Measurements from ENCODE around the gene DNAJC5G. TPM values are rescaled to one million over a fixed set of nuclear protein-coding genes. Genes with fewer than 3 reads are reported as not detected.

DNAJC5G gene
- total RNA-seq, 4 donors from 2014 or later: not detected

DNA sequence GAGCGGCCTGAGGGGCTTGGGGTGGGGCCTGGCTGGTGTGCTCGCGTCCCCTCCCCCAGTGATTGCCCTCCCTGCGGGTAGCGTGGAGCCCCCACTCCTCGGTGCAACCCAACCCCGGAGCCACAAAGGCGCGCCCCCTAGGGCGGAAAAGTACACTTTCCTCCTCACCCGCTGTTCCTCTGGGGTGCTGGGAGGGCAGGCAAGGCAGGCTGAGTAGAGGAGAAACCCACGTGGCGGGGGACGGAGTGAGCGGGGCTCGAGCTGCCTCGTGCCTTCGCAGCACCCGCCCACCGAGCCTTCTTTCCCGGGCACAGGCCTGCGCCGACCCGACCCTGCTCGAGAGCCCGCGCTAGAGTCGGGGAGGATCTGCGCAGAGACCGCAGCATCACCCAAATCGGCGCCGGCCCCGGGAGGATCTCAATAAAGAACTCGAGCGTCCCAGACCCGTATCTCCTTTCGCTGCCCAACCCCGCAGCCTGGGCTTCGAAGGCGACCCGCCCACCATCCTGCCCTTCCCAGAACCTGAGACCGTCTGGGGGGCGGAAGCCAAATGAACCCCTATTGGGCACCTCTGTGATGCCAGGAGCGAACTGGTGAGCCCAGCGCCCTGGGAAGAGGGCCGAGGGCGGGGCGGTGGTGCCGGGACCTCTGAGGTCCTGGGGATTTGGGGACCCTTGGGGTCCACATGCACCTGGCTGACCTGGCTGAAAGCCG, 31.5 kb downstream of the DNAJC5G start:
- no peak for DNase-seq (ENCODE audit: low spot score in 2 of 2)
- 0% methylated on average over 4 of the region's 51 CpGs for WGBS
- Histone ChIP-seq H3K9me3 (no peaks in the 10 kb centered on the region), H3K4me3 (peak overlapping the region; percentile 18), H3K4me1 (peaks cover 24% of the 10 kb centered on the region), H3K36me3 (peaks cover 12% of the 10 kb centered on the region), H3K27ac (no peak overlapping the region), H3K27me3 (peaks cover 46% of the 10 kb centered on the region)
- no peak for TF ChIP-seq CTCF (IDR thresholded peaks at IDR 0.05)
- no peak for TF ChIP-seq POLR2AphosphoS5 (IDR thresholded peaks at IDR 0.05)

- TF ChIP-seq POLR2A (IDR thresholded peaks at IDR 0.05): no peak
- no peak for TF ChIP-seq CTCF (IDR thresholded peaks at IDR 0.05)
- TF ChIP-seq POLR2AphosphoS5 (IDR thresholded peaks at IDR 0.05): no peak
- no peak for TF ChIP-seq EP300 (IDR thresholded peaks at IDR 0.05)
- H3K27me3 ChIP-seq: peaks cover 46% of the 10 kb centered on the region
- WGBS: 18% methylated on average over 6 of the region's 14 CpGs
These were observed 32.0 kb downstream of the DNAJC5G start for GRCh38 chr2:27307287-27307544.

GRCh38 chr2:27307545-27308358, 32.5 kb downstream of the DNAJC5G start:
- H3K27ac ChIP-seq: no peak overlapping the region
- H3K36me3 ChIP-seq: peaks cover 19% of the 10 kb centered on the region
- peaks cover 46% of the 10 kb centered on the region for H3K27me3 ChIP-seq
- no peak for TF ChIP-seq POLR2A (IDR thresholded peaks at IDR 0.05)
- no peak for TF ChIP-seq POLR2AphosphoS5 (IDR thresholded peaks at IDR 0.05)
- no peak for TF ChIP-seq EP300 (IDR thresholded peaks at IDR 0.05)
- no peak for TF ChIP-seq CTCF (IDR thresholded peaks at IDR 0.05)
- no peaks in the 10 kb centered on the region for H3K9me3 ChIP-seq
- no peak overlapping the region for H3K4me3 ChIP-seq
- DNase-seq (ENCODE audit: low spot score in 2 of 2): no peak
- whole genome bisulfite sequencing: 6% methylated on average over 44 of the region's 75 CpGs
- peaks cover 24% of the 10 kb centered on the region for H3K4me1 ChIP-seq

More at GRCh38 chr2:27307287-27307544, 32.0 kb downstream of the DNAJC5G start:
- peaks cover 17% of the 10 kb centered on the region for H3K36me3 ChIP-seq
- peaks cover 24% of the 10 kb centered on the region for H3K4me1 ChIP-seq
- no peak overlapping the region for H3K27ac ChIP-seq
- no peak for DNase-seq (ENCODE audit: low spot score in 2 of 2)
- H3K9me3 ChIP-seq: no peaks in the 10 kb centered on the region
- H3K4me3 ChIP-seq: no peak overlapping the region

DNA sequence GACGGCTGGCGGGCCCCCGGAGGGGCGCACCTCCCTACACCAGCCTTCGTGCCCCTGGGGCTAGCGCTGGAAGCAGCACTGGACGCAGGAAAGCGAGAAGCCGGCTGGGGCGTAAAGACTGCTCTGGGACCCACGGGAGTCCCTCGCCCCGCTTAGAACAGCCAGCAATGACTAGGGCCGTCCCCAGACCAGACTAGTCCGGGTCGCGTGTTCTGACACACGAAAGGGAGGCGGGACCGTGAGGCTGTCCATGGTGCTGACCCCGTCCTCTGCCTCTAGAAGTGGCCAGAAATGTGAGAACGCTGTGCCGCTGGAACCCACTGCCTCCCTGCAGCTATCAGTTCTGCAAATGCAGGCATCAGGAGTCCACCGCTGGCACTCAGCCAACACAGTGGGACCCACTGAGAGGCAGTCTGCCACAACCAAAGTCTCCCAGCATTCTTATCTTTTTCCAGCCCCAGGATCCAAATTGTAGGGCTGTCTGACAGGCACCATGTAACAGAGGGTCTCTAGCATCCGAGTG, 33.2 kb downstream of the DNAJC5G start, which contains the start of gene UCN:
TSS of gene UCN (minus strand) at position 87 of the 523 bp plus-strand sequence. CDS start 550 bp downstream, outside the sequence.
- H3K27me3 ChIP-seq: peaks cover 46% of the 10 kb centered on the region
- TF ChIP-seq POLR2AphosphoS5 (IDR thresholded peaks at IDR 0.05) (no peak), EP300 (IDR thresholded peaks at IDR 0.05) (no peak), CTCF (IDR thresholded peaks at IDR 0.05) (no peak), POLR2A (IDR thresholded peaks at IDR 0.05) (no peak)
- H3K4me1 ChIP-seq: peaks cover 18% of the 10 kb centered on the region
- no peak for DNase-seq (ENCODE audit: low spot score in 2 of 2)
- peaks cover 19% of the 10 kb centered on the region for H3K36me3 ChIP-seq
- 43% methylated on average over 5 of the region's 25 CpGs for WGBS
- H3K4me3 ChIP-seq: no peak within 1 kb of the TSS
- no peak within 1 kb of the TSS for H3K27ac ChIP-seq
- no peaks in the 10 kb centered on the region for H3K9me3 ChIP-seq

GRCh38 chr2:27309651-27310050, 34.4 kb downstream of the DNAJC5G start:
- no peak for TF ChIP-seq POLR2A (IDR thresholded peaks at IDR 0.05)
- TF ChIP-seq CTCF (IDR thresholded peaks at IDR 0.05): no peak
- no peak for TF ChIP-seq POLR2AphosphoS5 (IDR thresholded peaks at IDR 0.05)
- H3K9me3 ChIP-seq: no peaks in the 10 kb centered on the region
- no peak for DNase-seq (ENCODE audit: low spot score in 2 of 2)
- peaks cover 44% of the 10 kb centered on the region for H3K27me3 ChIP-seq
- no peak overlapping the region for H3K4me3 ChIP-seq
- peaks cover 19% of the 10 kb centered on the region for H3K36me3 ChIP-seq
- H3K4me1 ChIP-seq: peaks cover 18% of the 10 kb centered on the region
- 88% methylated on average over 6 of the region's 6 CpGs for WGBS
- H3K27ac ChIP-seq: no peak overlapping the region
